HG02798 (cell line): ENCODE data around the gene RIPK3.

ENCODE experiments used
- ATAC-seq: cut with Tn5 transposase; IDR thresholded peaks from one replicate; pipeline ENCODE4 v1.9.1; 2021; ENCODE audit warnings: mild to moderate bottlenecking; ENCODE audit not compliant: unreplicated experiment, poor library complexity

Gene RIPK3

GRCh38 chr14:24325963-24326362 lies 13.8 kb downstream of the RIPK3 start:
- ATAC-seq, result no peak

DNA sequence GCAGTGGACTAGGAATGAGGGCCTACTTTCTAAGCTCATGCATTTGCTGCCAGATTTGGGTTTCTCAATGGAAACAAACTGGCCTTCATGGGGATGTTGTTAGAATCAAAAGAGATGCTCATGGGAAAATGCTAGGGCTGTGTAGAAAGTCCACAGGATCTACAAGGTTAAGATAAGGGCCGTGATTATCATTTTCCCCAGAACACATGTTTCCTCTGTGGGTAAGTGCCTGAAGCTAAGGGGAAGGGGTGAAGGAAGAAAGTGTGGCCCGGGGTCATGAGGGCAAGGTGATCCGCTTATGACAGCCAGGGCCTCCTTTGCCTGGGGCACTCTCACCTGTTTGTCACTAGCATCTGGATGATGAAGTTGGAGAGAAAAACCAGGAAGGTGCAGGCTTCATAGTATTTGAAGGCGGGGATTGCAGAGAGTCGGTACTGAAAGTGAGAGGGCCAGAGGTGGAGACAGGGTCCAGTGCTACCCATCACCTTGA lies 14.7 kb downstream of the RIPK3 start:
- no peak for ATAC-seq

DNA sequence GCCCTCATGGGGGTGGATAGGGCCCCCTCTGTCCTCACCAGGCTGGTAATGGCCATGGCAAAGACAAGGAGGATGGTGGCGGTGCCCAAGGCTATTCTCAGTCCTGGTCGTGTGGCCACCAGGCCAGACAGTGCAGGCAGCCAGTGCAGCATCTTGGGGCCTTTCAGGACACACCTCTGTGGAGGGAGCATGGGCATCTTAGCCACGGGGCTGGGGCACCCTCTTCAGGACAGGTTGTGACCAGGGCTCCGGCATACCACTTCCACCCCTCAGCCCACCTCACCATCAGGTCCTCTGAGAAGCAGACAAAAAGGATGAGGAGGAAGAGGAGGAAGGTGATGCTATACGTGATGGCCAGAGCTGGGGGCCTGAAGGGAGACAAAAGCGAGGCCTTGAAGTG lies 15.8 kb downstream of the RIPK3 start:
- no peak for ATAC-seq

- no peak for ATAC-seq
These were observed 16.4 kb downstream of the RIPK3 start for GRCh38 chr14:24323341-24323740.

DNA sequence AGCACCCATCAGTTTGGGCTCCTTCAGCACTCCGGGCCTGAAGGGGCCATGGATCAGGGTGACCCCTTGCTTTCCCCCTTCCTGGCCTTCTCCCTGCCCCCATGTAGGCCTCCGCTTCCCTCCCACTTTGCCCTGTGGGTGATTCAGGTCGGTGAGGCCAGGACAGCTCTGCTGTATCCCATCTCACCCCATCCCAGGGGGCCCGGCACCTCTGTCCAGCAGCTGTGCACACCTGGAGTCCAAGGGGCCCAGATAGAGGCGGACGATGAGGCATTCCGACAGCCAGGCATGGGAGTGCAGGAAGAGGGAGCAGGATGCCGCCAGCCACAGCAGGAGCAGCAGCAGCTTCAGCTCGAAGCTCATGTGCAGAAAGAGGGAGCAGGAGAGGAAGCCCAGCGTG lies 17.1 kb downstream of the RIPK3 start:
- ATAC-seq, result no peak

GRCh38 chr14:24321212-24321975 lies 18.4 kb downstream of the RIPK3 start:
- ATAC-seq, result no peak

GRCh38 chr14:24317141-24317928 lies 22.5 kb downstream of the RIPK3 start:
- no peak for ATAC-seq

DNA sequence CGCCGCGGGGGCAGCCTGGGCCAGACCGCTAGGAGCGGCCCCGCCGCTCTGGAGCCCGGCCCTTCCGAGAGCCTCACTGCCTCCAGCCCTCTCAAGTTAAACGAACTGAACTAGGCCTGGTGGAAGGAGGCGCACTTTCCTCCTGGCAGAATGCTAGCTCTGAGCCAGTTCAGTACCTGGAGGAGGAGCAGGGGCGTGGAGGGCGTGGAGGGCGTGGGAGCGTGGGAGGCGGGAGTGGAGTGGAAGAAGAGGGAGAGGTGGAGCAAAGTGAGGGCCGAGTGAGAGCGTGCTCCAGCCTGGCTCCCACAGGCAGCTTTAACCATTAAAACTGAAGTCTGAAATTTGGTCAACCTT lies 23.2 kb downstream of the RIPK3 start:
- no peak for ATAC-seq

GRCh38 chr14:24315807-24316596 lies 23.8 kb downstream of the RIPK3 start:
- ATAC-seq, result no peak

DNA sequence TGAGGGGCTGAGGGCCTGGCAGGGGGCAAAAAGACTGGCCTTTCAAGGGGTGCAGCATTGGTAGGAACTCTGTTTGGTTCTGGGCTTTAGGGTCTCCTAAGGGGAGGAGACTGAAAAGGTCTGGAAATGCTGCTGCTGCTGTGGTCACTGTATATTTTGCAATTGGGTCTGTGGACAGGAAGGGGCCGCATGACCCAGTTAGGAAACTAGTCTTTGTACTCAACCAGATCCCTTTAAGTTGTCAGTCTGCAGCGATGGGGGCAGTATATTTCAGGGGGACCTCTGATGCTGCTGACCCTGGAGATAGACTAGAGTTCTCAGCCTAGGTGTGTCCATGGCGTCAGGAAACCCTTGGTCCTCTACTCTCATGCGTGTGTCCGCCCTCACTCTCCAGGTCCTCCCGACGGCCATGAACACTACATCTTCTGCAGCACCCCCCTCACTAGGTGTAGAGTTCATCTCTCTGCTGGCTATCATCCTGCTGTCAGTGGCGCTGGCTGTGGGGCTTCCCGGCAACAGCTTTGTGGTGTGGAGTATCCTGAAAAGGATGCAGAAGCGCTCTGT lies 24.5 kb downstream of the RIPK3 start:
- ATAC-seq, result no peak

DNA sequence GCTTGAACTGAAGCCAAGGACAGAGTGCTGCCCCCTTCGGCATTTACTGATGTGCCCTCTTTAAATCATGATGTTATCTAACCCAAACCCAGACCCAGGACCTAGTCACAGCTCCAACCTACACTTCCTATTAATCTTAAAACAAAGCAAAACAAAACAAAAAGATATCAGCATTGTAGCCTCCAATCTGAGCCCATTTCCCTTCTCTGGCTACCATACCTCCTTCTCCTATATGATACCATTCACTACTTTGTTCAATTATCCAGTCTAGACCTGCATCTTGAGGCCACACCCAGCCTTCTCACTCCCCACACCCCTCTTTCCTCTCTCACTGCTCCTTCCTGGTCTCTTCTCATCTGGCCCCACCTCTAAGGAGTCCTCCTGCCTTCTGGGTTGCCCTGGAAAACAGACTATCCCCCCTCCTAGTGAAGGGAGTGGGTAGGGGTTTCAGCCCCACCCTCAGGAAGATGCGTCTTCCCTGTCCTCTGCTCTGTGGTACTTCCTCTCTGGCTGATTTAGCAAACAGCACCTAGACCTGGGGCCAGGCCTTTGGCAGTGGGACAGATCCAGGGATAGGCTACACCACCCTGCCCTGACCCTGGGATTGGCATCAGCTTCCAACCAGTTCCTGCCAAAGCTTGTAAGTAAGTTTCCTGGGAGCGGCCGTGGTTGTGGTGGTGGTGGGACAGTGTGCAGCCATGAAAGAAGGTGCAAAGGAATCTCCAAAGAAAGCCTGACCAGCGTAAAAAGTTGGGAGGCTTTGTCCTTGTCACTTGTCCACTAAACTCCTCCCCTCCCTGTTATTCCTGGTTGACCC lies 25.2 kb downstream of the RIPK3 start:
- ATAC-seq, result no peak

GRCh38 chr14:24313913-24314312 lies 25.9 kb downstream of the RIPK3 start:
- ATAC-seq, result no peak

GRCh38 chr14:24312736-24313507 lies 26.9 kb downstream of the RIPK3 start:
- ATAC-seq, result no peak

GRCh38 chr14:24311837-24312615 lies 27.8 kb downstream of the RIPK3 start:
- ATAC-seq, result no peak

DNA sequence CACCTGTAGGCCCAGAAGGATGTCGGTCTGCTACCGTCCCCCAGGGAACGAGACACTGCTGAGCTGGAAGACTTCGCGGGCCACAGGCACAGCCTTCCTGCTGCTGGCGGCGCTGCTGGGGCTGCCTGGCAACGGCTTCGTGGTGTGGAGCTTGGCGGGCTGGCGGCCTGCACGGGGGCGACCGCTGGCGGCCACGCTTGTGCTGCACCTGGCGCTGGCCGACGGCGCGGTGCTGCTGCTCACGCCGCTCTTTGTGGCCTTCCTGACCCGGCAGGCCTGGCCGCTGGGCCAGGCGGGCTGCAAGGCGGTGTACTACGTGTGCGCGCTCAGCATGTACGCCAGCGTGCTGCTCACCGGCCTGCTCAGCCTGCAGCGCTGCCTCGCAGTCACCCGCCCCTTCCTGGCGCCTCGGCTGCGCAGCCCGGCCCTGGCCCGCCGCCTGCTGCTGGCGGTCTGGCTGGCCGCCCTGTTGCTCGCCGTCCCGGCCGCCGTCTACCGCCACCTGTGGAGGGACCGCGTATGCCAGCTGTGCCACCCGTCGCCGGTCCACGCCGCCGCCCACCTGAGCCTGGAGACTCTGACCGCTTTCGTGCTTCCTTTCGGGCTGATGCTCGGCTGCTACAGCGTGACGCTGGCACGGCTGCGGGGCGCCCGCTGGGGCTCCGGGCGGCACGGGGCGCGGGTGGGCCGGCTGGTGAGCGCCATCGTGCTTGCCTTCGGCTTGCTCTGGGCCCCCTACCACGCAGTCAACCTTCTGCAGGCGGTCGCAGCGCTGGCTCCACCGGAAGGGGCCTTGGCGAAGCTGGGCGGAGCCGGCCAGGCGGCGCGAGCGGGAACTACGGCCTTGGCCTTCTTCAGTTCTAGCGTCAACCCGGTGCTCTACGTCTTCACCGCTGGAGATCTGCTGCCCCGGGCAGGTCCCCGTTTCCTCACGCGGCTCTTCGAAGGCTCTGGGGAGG lies 28.9 kb downstream of the RIPK3 start, which contains the start of gene LTB4R:
Gene LTB4R, plus strand, starts transcription at position 857 of the 959 bp plus-strand sequence. CDS start 4,150 bp downstream, outside the sequence.
- peak; percentile 76 for ATAC-seq

DNA sequence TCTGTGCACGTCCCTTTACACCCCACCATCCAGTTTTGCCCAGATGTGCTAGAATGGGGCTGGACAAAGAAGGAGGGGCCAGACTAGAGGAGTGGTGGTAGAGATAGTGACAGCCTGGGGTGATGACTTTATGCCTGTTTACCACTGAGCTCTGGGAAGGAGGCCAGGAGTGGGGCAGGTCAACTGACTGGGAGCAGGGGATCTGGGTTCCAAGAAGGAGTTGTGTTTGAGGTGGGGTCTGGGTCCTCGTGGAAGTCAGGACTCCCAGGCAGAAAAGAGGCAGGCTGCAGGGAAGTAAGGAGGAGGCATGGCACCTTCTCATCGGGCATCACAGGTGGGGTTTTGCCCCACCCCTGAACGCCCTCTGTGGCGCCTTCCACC lies 29.5 kb downstream of the RIPK3 start:
- no peak for ATAC-seq
